ENCODE results near the gene MUS81. TPM values are rescaled to one million over a fixed set of nuclear protein-coding genes. Genes with fewer than 3 reads are reported as not detected.
"Not testable (repeated sequence)": the region's sequence is repeated elsewhere in the genome, so short reads cannot be mapped to it uniquely, and the experiment has no call there.

Gene MUS81
- total and polyA plus RNA-seq, 2 experiments from 2014 or later = 23.8 to 47.0 TPM

DNA sequence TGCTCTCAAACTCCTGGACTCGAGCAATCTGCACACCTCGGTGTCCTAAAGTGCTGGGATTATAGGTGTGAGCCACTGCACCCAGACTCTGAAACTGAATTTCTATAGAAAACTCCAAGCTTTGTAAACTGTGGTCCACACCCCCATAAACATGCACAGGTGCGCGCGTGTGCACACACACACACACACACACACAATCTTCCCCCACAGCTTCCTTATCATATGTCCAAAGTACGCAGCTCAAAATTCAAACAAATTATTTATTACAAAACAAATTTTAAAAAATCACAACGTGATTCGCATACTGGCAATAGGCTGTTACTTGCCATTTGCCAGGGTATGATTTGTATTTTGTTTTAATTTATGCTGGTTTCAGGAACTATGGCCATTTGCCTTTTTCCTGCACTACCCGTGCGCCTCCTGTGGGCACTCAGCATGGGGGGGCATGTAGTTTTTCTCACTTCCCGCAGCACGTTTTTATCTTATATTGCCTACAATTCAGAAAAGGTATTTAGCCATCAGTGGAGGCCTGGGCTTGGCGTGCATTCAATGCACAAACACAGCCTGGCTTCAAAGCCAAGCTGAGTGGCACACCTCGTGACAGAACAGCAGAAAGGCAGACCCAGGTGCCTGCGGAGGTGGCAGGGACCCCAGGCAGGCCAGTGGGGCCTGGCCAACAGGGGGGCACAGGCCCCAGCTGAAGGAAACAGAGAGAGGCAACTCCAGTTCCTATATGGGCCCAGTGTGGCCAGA lies 37.3 kb upstream of the MUS81 start:
- Histone ChIP-seq H2AFZ (no peak overlapping the region), H3K4me3 (no peak overlapping the region)
- 88% methylated on average over 15 of the region's 15 CpGs for WGBS (ENCODE audit: low lambda C conversion rate, missing lambda C conversion rate)

DNA sequence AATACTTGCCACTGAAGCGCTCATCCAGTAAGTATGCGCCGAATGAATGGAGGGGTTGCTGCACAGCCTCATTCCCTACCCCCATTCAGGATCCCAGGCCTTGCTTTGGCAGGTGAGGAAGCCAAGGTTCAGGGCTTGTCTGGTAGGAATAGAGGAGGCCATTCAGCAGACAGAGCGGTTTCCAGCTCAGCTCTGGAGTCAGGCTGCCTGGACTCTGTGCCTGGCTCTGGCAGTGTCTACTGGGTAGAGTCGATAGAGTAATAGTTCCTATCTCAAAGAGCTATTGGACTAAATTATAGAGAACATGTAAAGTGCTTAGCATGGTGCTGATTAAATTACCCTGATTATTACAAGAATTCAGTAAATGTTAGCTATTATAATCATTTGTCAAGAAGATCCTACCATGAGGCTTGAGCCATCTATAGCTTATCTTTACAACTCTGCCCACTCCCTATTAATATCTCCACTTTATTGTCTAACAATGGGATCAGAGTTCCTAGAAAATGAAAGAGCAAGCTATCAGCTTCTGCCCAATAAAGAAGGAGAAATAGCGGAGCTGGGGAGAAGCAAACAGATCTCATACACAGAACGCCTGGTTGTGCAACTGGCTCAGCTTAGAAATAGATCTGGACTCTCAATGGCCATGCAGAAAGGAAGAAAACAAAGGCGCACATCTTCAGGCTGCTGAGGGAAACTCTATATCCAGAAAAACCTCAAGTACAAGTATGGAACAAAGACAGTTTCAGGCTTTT lies 33.1 kb upstream of the MUS81 start:
- Histone ChIP-seq H3K4me3 (no peak overlapping the region), H2AFZ (no peak overlapping the region), H3K36me3 (replicated peaks; ENCODE audit: insufficient read depth, low read depth) (no peaks in the 10 kb centered on the region), H3K79me2 (no peaks in the 10 kb centered on the region), H3K4me2 (peak overlapping the region; percentile 46), H4K20me1 (ENCODE audit: insufficient read depth, poor library complexity, severe bottlenecking) (no peaks in the 10 kb centered on the region), H3K9me2 (replicated peaks; ENCODE audit: insufficient read depth) (no peaks in the 10 kb centered on the region), H3K27me3 (no peaks in the 10 kb centered on the region), H3K27ac (peak overlapping the region; percentile 68), H3K4me1 (ENCODE audit: insufficient read depth) (no peaks in the 10 kb centered on the region), H3K9me3 (ENCODE audit: low read depth) (no peaks in the 10 kb centered on the region)
- DNase-seq (ENCODE audit: low spot score) = no peak
- WGBS (ENCODE audit: low lambda C conversion rate, missing lambda C conversion rate) = 76% methylated on average over 8 of the region's 8 CpGs
- no peak for TF ChIP-seq EZH2phosphoT487 (IDR thresholded peaks at IDR 0.05; ENCODE audit: low read depth, severe bottlenecking, unreplicated experiment)
- TF ChIP-seq EZH2 (IDR thresholded peaks at IDR 0.05; ENCODE audit: borderline replicate concordance) = no peak
- TF ChIP-seq, protein P1, sequence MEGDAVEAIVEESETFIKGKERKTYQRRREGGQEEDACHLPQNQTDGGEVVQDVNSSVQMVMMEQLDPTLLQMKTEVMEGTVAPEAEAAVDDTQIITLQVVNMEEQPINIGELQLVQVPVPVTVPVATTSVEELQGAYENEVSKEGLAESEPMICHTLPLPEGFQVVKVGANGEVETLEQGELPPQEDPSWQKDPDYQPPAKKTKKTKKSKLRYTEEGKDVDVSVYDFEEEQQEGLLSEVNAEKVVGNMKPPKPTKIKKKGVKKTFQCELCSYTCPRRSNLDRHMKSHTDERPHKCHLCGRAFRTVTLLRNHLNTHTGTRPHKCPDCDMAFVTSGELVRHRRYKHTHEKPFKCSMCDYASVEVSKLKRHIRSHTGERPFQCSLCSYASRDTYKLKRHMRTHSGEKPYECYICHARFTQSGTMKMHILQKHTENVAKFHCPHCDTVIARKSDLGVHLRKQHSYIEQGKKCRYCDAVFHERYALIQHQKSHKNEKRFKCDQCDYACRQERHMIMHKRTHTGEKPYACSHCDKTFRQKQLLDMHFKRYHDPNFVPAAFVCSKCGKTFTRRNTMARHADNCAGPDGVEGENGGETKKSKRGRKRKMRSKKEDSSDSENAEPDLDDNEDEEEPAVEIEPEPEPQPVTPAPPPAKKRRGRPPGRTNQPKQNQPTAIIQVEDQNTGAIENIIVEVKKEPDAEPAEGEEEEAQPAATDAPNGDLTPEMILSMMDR (IDR thresholded peaks at IDR 0.05; ENCODE audit: poor library complexity) = no peak

More for the DNA sequence above, 37.3 kb upstream of the MUS81 start:
- no peaks in the 10 kb centered on the region for H3K36me3 ChIP-seq (replicated peaks; ENCODE audit: insufficient read depth, low read depth)
- no peak overlapping the region for H3K4me2 ChIP-seq
- no peaks in the 10 kb centered on the region for H3K79me2 ChIP-seq
- H3K27ac ChIP-seq = no peak overlapping the region
- no peaks in the 10 kb centered on the region for H3K27me3 ChIP-seq
- no peaks in the 10 kb centered on the region for H3K9me2 ChIP-seq (replicated peaks; ENCODE audit: insufficient read depth)
- DNase-seq (ENCODE audit: low spot score) = no peak
- no peaks in the 10 kb centered on the region for H4K20me1 ChIP-seq (ENCODE audit: insufficient read depth, poor library complexity, severe bottlenecking)
- no peaks in the 10 kb centered on the region for H3K9me3 ChIP-seq (ENCODE audit: low read depth)
- TF ChIP-seq, protein P1 (IDR thresholded peaks at IDR 0.05; ENCODE audit: poor library complexity) = no peak
- TF ChIP-seq EZH2 (IDR thresholded peaks at IDR 0.05; ENCODE audit: borderline replicate concordance) (no peak), EZH2phosphoT487 (IDR thresholded peaks at IDR 0.05; ENCODE audit: low read depth, severe bottlenecking, unreplicated experiment) (no peak)
- no peaks in the 10 kb centered on the region for H3K4me1 ChIP-seq (ENCODE audit: insufficient read depth)

DNA sequence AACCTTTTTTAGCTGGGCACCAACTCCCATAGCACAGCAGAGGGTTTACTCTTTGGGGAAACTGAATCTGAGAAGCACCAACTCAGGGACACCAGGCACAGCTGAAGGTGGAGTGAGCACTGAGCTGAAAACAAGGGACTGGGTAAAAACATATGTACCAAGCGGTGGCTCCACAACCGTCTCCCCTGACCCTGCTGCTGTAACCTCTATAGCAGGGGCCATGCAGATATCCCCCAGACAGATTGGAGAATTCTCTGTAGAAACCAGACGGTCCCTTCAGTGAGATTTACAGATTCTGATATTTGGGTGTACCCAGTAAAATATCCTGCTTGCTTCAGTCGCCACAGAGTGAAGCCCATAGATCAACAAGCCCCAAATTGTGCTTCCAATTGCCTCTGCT lies 30.8 kb upstream of the MUS81 start:
- no peak for DNase-seq (ENCODE audit: low spot score)
- H3K27me3 ChIP-seq = no peaks in the 10 kb centered on the region
- no peaks in the 10 kb centered on the region for H3K9me3 ChIP-seq (ENCODE audit: low read depth)
- no peak overlapping the region for H2AFZ ChIP-seq
- no peak overlapping the region for H3K4me3 ChIP-seq
- no peaks in the 10 kb centered on the region for H3K36me3 ChIP-seq (replicated peaks; ENCODE audit: insufficient read depth, low read depth)
- peaks cover 9% of the 10 kb centered on the region for H3K79me2 ChIP-seq
- TF ChIP-seq, protein P1 (IDR thresholded peaks at IDR 0.05; ENCODE audit: poor library complexity) = no peak
- TF ChIP-seq EZH2phosphoT487 (IDR thresholded peaks at IDR 0.05; ENCODE audit: low read depth, severe bottlenecking, unreplicated experiment) (no peak), EZH2 (IDR thresholded peaks at IDR 0.05; ENCODE audit: borderline replicate concordance) (no peak)
- H3K27ac ChIP-seq = no peak overlapping the region
- H4K20me1 ChIP-seq (ENCODE audit: insufficient read depth, poor library complexity, severe bottlenecking) = no peaks in the 10 kb centered on the region
- H3K4me1 ChIP-seq (ENCODE audit: insufficient read depth) = peaks cover 6% of the 10 kb centered on the region
- H3K9me2 ChIP-seq (replicated peaks; ENCODE audit: insufficient read depth) = no peaks in the 10 kb centered on the region
- H3K4me2 ChIP-seq = no peak overlapping the region
- WGBS (ENCODE audit: low lambda C conversion rate, missing lambda C conversion rate) = 63% methylated on average over 4 of the region's 4 CpGs

DNA sequence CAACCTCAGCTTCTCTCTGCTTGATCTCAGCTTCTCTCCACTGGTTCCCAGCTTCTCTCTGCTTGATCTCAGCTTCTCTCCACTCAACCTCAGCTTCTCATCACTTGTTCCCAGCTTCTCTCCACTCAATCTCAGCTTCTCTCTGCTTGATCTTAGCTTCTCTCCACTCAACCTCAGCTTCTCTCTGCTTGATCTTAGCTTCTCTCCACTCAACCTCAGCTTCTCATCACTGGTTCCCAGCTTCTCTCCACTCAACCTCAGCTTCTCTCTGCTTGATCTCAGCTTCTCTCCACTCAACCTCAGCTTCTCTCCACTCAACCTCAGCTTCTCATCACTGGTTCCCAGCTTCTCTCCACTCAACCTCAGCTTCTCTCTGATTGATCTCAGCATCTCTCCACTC lies 28.0 kb upstream of the MUS81 start:
- not testable (repeated sequence) for H3K36me3 ChIP-seq (replicated peaks; ENCODE audit: insufficient read depth, low read depth); H3K4me2 ChIP-seq; DNase-seq (ENCODE audit: low spot score); H3K9me2 ChIP-seq (replicated peaks; ENCODE audit: insufficient read depth); H3K27ac ChIP-seq; H3K27me3 ChIP-seq; H4K20me1 ChIP-seq (ENCODE audit: insufficient read depth, poor library complexity, severe bottlenecking); H3K4me3 ChIP-seq; H2AFZ ChIP-seq; H3K4me1 ChIP-seq (ENCODE audit: insufficient read depth); H3K9me3 ChIP-seq (ENCODE audit: low read depth)
- H3K79me2 ChIP-seq = peaks cover 13% of the 10 kb centered on the region
